ENCODE results near the gene GDPD4.

The GDPD4 gene

GRCh38 chr11:77190331-77191075 lies 111.0 kb downstream of the GDPD4 start:
- TF ChIP-seq CTCF (conservative IDR thresholded peaks at IDR 0.05; ENCODE audit: low read depth, low read length), result no peak
- no peak for DNase-seq (ENCODE audit: low read depth)
- H3K4me3 ChIP-seq (ENCODE audit: low read length), result no peak overlapping the region

- no peak overlapping the region for H3K4me3 ChIP-seq (ENCODE audit: low read length)
- no peak for DNase-seq (ENCODE audit: low read depth)
- no peak for TF ChIP-seq CTCF (conservative IDR thresholded peaks at IDR 0.05; ENCODE audit: low read depth, low read length)
Observed at GRCh38 chr11:77189588-77190210, 111.8 kb downstream of the GDPD4 start.

- no peak for DNase-seq (ENCODE audit: low read depth)
- no peak for TF ChIP-seq CTCF (conservative IDR thresholded peaks at IDR 0.05; ENCODE audit: low read depth, low read length)
- no peak overlapping the region for H3K4me3 ChIP-seq (ENCODE audit: low read length)
Observed at GRCh38 chr11:77188633-77189491, 112.6 kb downstream of the GDPD4 start.

- no peak for DNase-seq (ENCODE audit: low read depth)
- peak; percentile 94 for TF ChIP-seq CTCF (conservative IDR thresholded peaks at IDR 0.05; ENCODE audit: low read depth, low read length)
Observed at GRCh38 chr11:77187776-77188632, 113.5 kb downstream of the GDPD4 start.

GRCh38 chr11:77187111-77187750 lies 114.3 kb downstream of the GDPD4 start:
- no peak for TF ChIP-seq CTCF (conservative IDR thresholded peaks at IDR 0.05; ENCODE audit: low read depth, low read length)
- no peak overlapping the region for H3K4me3 ChIP-seq (ENCODE audit: low read length)
- no peak for DNase-seq (ENCODE audit: low read depth)

More at GRCh38 chr11:77187776-77188632, 113.5 kb downstream of the GDPD4 start:
- no peak overlapping the region for H3K4me3 ChIP-seq (ENCODE audit: low read length)

GRCh38 chr11:77186302-77186701 lies 115.2 kb downstream of the GDPD4 start:
- no peak for TF ChIP-seq CTCF (conservative IDR thresholded peaks at IDR 0.05; ENCODE audit: low read depth, low read length)
- no peak overlapping the region for H3K4me3 ChIP-seq (ENCODE audit: low read length)
- no peak for DNase-seq (ENCODE audit: low read depth)

All from retinal pigment epithelial cell (primary cell).